ENCODE results near the gene FAM219A.

GRCh38 chr9:34456151-34456550, 2.2 kb downstream of the FAM219A start:
- TF ChIP-seq GATA2 (IDR thresholded peaks at IDR 0.05; ENCODE audit: low read depth, low read length): no peak
- no peak for TF ChIP-seq GATA3 (IDR thresholded peaks at IDR 0.05; ENCODE audit: low read depth, low read length)

Data from SH-SY5Y (cell line).